Neural progenitor cell (in vitro differentiated cells): ENCODE results near the gene FUT4. TPM values are rescaled to one million over a fixed set of nuclear protein-coding genes. Genes with fewer than 3 reads are reported as not detected.

Source experiments
- DNase-seq: peaks from one replicate; pipeline ENCODE4 v3.0.0-alpha.2; 2016; ENCODE audit warnings: low spot score
- H2AFZ ChIP-seq: fragments of 200-600 bp; sonication (generic); replicated peaks from 2 replicates; pipeline ENCODE4 v1.6.1; 2016; ENCODE audit warnings: antibody characterized with exemption
- H3F3A ChIP-seq: fragments of 200-600 bp; sonication (generic); 2 replicates; pipeline ENCODE4 v1.6.1; 2016; ENCODE audit warnings: antibody characterized with exemption, low read depth
- H3K27ac ChIP-seq: fragments of 200-600 bp; sonication (generic); 2 replicates; pipeline ENCODE4 v1.5.1; 2016; ENCODE audit warnings: mild to moderate bottlenecking
- H3K27me3 ChIP-seq: fragments of 200-600 bp; sonication (generic); 2 replicates; pipeline ENCODE4 v1.6.1; 2016; ENCODE audit warnings: mild to moderate bottlenecking, moderate library complexity
- H3K36me3 ChIP-seq: fragments of 200-600 bp; sonication (generic); 2 replicates; pipeline ENCODE4 v1.5.1; 2016
- H3K4me1 ChIP-seq: fragments of 200-600 bp; sonication (generic); 2 replicates; pipeline ENCODE4 v1.6.1; 2016; ENCODE audit warnings: mixed run types
- H3K4me2 ChIP-seq: fragments of 200-600 bp; sonication (generic); 2 replicates; pipeline ENCODE4 v1.6.1; 2016
- H3K4me3 ChIP-seq: fragments of 200-600 bp; sonication (generic); 2 replicates; pipeline ENCODE4 v1.5.1; 2016
- H3K79me2 ChIP-seq: fragments of 200-600 bp; sonication (generic); 2 replicates; pipeline ENCODE4 v1.6.1; 2016; ENCODE audit warnings: low read depth
- H3K9ac ChIP-seq: fragments of 200-600 bp; sonication (generic); 2 replicates; pipeline ENCODE4 v1.6.1; 2016
- H3K9me3 ChIP-seq: fragments of 200-600 bp; sonication (generic); 2 replicates; pipeline ENCODE4 v1.5.1; 2016; ENCODE audit warnings: low read depth
- H4K20me1 ChIP-seq: fragments of 200-600 bp; sonication (generic); 2 replicates; pipeline ENCODE4 v1.6.1; 2016; ENCODE audit warnings: low read depth
- H3K27ac Mint-ChIP-seq: 3 replicates; pipeline ENCODE4 v1.8.0; 2021; ENCODE audit warnings: mixed read lengths
- H3K27me3 Mint-ChIP-seq: 2 replicates; pipeline ENCODE4 v1.8.0; 2022; ENCODE audit warnings: low read depth, mild to moderate bottlenecking, inconsistent platforms, moderate library complexity, mixed read lengths; ENCODE audit not compliant: insufficient read depth
- H3K36me3 Mint-ChIP-seq: 3 replicates; pipeline ENCODE4 v1.8.0; 2021; ENCODE audit warnings: mixed read lengths
- H3K4me1 Mint-ChIP-seq: 3 replicates; pipeline ENCODE4 v1.8.0; 2021; ENCODE audit warnings: mixed read lengths
- H3K4me3 Mint-ChIP-seq: 3 replicates; pipeline ENCODE4 v1.8.0; 2021; ENCODE audit warnings: mild to moderate bottlenecking, moderate library complexity, mixed read lengths
- H3K9me3 Mint-ChIP-seq: 3 replicates; pipeline ENCODE4 v1.8.0; 2020; ENCODE audit warnings: mixed read lengths
- EZH2 ChIP-seq: fragments of 200-600 bp; sonication (generic); IDR thresholded peaks from 2 replicates; pipeline ENCODE4 v1.6.1; 2017; ENCODE audit warnings: antibody characterized with exemption, mild to moderate bottlenecking, moderate library complexity
- EZH2phosphoT487 ChIP-seq: fragments of 200-600 bp; sonication (generic); IDR thresholded peaks from 2 replicates; pipeline ENCODE4 v1.6.1; 2017; ENCODE audit warnings: antibody characterized with exemption
- total RNA-seq: library from RNA; depleted of rRNA; stranded (reverse); fragments of >200 nt; gene quantifications from 2 replicates; pipeline ENCODE4 v1.2.3, GENCODE V29; 2015; ENCODE audit warnings: low replicate concordance
- TF ChIP-seq, protein P1 (sequence below): fragments of 200-600 bp; sonication (generic); IDR thresholded peaks from 2 replicates; pipeline ENCODE4 v1.5.1; 2017; ENCODE audit warnings: antibody characterized with exemption, mild to moderate bottlenecking

The FUT4 gene
- total RNA-seq, 1 donor from 2014 or later = 2.7 TPM

- Histone ChIP-seq H2AFZ (no peak overlapping the region), H3K27ac (no peak overlapping the region), H3K27me3 (no peaks in the 10 kb centered on the region), H3K4me2 (no peak overlapping the region), H3K79me2 (no peaks in the 10 kb centered on the region), H3K36me3 (no peaks in the 10 kb centered on the region), H3F3A (no peaks in the 10 kb centered on the region), H3K9me3 (no peaks in the 10 kb centered on the region), H3K9ac (no peak overlapping the region), H3K4me1 (no peaks in the 10 kb centered on the region), H3K4me3 (no peak overlapping the region), H4K20me1 (no peaks in the 10 kb centered on the region)
- TF ChIP-seq EZH2 (no peak), EZH2phosphoT487 (no peak)
- TF ChIP-seq, protein P1, sequence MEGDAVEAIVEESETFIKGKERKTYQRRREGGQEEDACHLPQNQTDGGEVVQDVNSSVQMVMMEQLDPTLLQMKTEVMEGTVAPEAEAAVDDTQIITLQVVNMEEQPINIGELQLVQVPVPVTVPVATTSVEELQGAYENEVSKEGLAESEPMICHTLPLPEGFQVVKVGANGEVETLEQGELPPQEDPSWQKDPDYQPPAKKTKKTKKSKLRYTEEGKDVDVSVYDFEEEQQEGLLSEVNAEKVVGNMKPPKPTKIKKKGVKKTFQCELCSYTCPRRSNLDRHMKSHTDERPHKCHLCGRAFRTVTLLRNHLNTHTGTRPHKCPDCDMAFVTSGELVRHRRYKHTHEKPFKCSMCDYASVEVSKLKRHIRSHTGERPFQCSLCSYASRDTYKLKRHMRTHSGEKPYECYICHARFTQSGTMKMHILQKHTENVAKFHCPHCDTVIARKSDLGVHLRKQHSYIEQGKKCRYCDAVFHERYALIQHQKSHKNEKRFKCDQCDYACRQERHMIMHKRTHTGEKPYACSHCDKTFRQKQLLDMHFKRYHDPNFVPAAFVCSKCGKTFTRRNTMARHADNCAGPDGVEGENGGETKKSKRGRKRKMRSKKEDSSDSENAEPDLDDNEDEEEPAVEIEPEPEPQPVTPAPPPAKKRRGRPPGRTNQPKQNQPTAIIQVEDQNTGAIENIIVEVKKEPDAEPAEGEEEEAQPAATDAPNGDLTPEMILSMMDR = no peak
- H3K4me1 Mint-ChIP-seq = peaks cover 6% of the 10 kb centered on the region
- H3K27me3 Mint-ChIP-seq = peaks cover 2% of the 10 kb centered on the region
- no peak overlapping the region for H3K27ac Mint-ChIP-seq
- no peaks in the 10 kb centered on the region for H3K36me3 Mint-ChIP-seq
- no peak for DNase-seq
- H3K9me3 Mint-ChIP-seq = no peaks in the 10 kb centered on the region
- no peak overlapping the region for H3K4me3 Mint-ChIP-seq
Observed at GRCh38 chr11:94559361-94559760, 15.6 kb downstream of the FUT4 start.

- Mint-ChIP-seq H3K27ac (no peak overlapping the region), H3K36me3 (no peaks in the 10 kb centered on the region), H3K9me3 (no peaks in the 10 kb centered on the region)
Observed at GRCh38 chr11:94560834-94561233, 17.1 kb downstream of the FUT4 start.

GRCh38 chr11:94563176-94563847 is 19.6 kb downstream of the FUT4 start:
- no peak overlapping the region for H3K4me3 ChIP-seq
- H4K20me1 ChIP-seq = no peaks in the 10 kb centered on the region
- H3K4me1 ChIP-seq = no peaks in the 10 kb centered on the region
- H3K27ac Mint-ChIP-seq = no peak overlapping the region
- no peaks in the 10 kb centered on the region for H3K36me3 ChIP-seq
- H3K4me2 ChIP-seq = no peak overlapping the region
- TF ChIP-seq EZH2 (no peak), EZH2phosphoT487 (no peak)
- TF ChIP-seq, protein P1 = no peak
- no peaks in the 10 kb centered on the region for H3K27me3 ChIP-seq
- no peaks in the 10 kb centered on the region for H3F3A ChIP-seq
- no peak overlapping the region for H3K27ac ChIP-seq
- H3K9ac ChIP-seq = no peak overlapping the region
- H3K4me3 Mint-ChIP-seq = no peak overlapping the region
- no peaks in the 10 kb centered on the region for H3K79me2 ChIP-seq
- H3K9me3 ChIP-seq = no peaks in the 10 kb centered on the region
- H3K9me3 Mint-ChIP-seq = no peaks in the 10 kb centered on the region
- no peaks in the 10 kb centered on the region for H3K36me3 Mint-ChIP-seq
- H3K4me1 Mint-ChIP-seq = peaks cover 6% of the 10 kb centered on the region
- no peaks in the 10 kb centered on the region for H3K27me3 Mint-ChIP-seq
- no peak for DNase-seq
- H2AFZ ChIP-seq = no peak overlapping the region

More at GRCh38 chr11:94560834-94561233, 17.1 kb downstream of the FUT4 start:
- H3K4me3 Mint-ChIP-seq = no peak overlapping the region
- no peak for DNase-seq
- H3K4me1 Mint-ChIP-seq = peaks cover 6% of the 10 kb centered on the region
- Histone ChIP-seq H3K79me2 (no peaks in the 10 kb centered on the region), H3F3A (no peaks in the 10 kb centered on the region), H3K4me3 (no peak overlapping the region), H3K4me1 (no peaks in the 10 kb centered on the region), H3K4me2 (no peak overlapping the region), H3K36me3 (no peaks in the 10 kb centered on the region), H3K27ac (no peak overlapping the region), H2AFZ (no peak overlapping the region), H3K27me3 (no peaks in the 10 kb centered on the region), H3K9ac (no peak overlapping the region), H3K9me3 (no peaks in the 10 kb centered on the region), H4K20me1 (no peaks in the 10 kb centered on the region)
- no peaks in the 10 kb centered on the region for H3K27me3 Mint-ChIP-seq
- TF ChIP-seq EZH2phosphoT487 = no peak

DNA sequence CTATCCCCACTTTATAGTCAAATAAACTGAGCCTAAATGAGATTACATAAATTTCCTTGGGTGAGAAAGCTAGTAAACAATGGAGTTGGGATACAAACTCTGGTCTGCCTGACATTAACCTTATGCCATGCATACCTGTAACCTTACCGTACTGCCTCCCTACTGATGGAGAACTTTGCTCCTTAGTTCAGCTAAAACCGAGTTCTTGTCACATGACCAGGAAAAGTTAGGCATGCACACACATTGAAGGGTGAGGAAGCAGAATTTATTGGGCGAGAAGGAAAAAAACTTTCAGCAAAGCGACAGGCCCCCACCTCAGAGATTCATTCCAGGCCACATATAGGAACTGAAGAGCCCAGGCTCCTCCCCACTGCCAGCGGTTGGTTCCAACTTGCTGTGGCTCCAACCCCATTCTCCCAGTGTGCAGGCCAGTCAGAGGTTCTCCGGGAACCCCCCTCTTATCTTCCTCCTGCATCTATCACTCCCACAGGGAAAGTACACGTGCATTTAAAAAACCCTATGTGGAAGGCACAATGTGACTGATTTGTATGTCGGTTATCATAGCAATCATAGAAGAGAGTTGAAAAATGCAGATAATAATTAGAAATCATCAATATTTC is 20.2 kb downstream of the FUT4 start:
- Mint-ChIP-seq H3K4me3 (no peak overlapping the region), H3K36me3 (no peaks in the 10 kb centered on the region), H3K9me3 (no peaks in the 10 kb centered on the region), H3K27ac (no peak overlapping the region), H3K27me3 (no peaks in the 10 kb centered on the region), H3K4me1 (peaks cover 6% of the 10 kb centered on the region)
- no peaks in the 10 kb centered on the region for H3K27me3 ChIP-seq
- no peak overlapping the region for H2AFZ ChIP-seq
- H3K4me3 ChIP-seq = no peak overlapping the region
- H3K9ac ChIP-seq = no peak overlapping the region
- H3K4me1 ChIP-seq = no peaks in the 10 kb centered on the region
- no peak for DNase-seq
- no peaks in the 10 kb centered on the region for H3F3A ChIP-seq
- no peaks in the 10 kb centered on the region for H4K20me1 ChIP-seq
- H3K79me2 ChIP-seq = no peaks in the 10 kb centered on the region
- H3K4me2 ChIP-seq = no peak overlapping the region
- no peak overlapping the region for H3K27ac ChIP-seq
- no peak for TF ChIP-seq EZH2phosphoT487
- no peak for TF ChIP-seq EZH2
- TF ChIP-seq, protein P1 = no peak
- no peaks in the 10 kb centered on the region for H3K9me3 ChIP-seq
- no peaks in the 10 kb centered on the region for H3K36me3 ChIP-seq
